WERI-Rb-1 (cell line): Measurements from ENCODE around the gene ZNF787.

Experiments
- DNase-seq: peaks from one replicate; pipeline ENCODE4 v3.0.0-alpha.2; 2020
- H3K27ac ChIP-seq: fragments of 250-450 bp; sonication (Bioruptor Pico); 2 replicates; pipeline ENCODE4 v1.5.1; 2020; ENCODE audit warnings: mild to moderate bottlenecking, moderate library complexity
- H3K27me3 ChIP-seq: fragments of 250-450 bp; sonication (Bioruptor Pico); 2 replicates; pipeline ENCODE4 v1.5.1; 2021; ENCODE audit warnings: mild to moderate bottlenecking, low read depth, moderate library complexity; ENCODE audit not compliant: insufficient read depth, severe bottlenecking
- H3K36me3 ChIP-seq: fragments of 250-450 bp; sonication (Bioruptor Pico); 2 replicates; pipeline ENCODE4 v1.5.1; 2020; ENCODE audit warnings: mild to moderate bottlenecking, moderate library complexity
- H3K4me3 ChIP-seq: 2 replicates; pipeline ENCODE4 v1.5.1; 2011; ENCODE audit warnings: low read depth, mild to moderate bottlenecking, control low read depth, low read length
- H3K9me3 ChIP-seq: fragments of 250-450 bp; sonication (Bioruptor Pico); 2 replicates; pipeline ENCODE4 v1.5.1; 2021; ENCODE audit warnings: mild to moderate bottlenecking, moderate library complexity; ENCODE audit not compliant: severe bottlenecking
- TF ChIP-seq, protein P1 (sequence below): IDR thresholded peaks from 2 replicates; pipeline ENCODE4 v1.5.1; 2011; ENCODE audit warnings: low read depth, mild to moderate bottlenecking, control low read depth, inconsistent platforms, low read length

ZNF787 gene

DNA sequence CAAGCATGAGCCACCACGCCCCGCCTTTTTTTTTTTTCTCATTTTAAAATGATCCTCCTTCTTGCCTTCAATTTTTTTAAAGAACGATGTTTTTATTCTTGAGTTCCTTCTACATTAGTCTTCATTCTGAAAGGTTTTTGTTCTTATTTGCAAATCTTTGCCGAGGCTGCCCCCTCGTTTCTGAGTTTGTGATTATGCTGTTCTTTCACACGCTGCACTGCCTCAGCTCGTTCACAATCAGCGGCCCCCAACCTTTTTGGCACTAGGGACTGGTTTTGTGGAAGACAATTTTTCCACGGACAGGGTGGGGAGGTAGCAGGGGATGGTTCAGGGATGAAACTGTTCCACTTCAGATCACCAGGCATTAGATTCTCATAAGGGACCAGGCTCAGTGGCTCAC is 26.6 kb downstream of the ZNF787 start:
- Histone ChIP-seq H3K9me3 (no peaks in the 10 kb centered on the region), H3K27me3 (no peaks in the 10 kb centered on the region), H3K4me3 (no peak overlapping the region), H3K27ac (no peak overlapping the region), H3K36me3 (peaks cover 29% of the 10 kb centered on the region)
- TF ChIP-seq, protein P1, sequence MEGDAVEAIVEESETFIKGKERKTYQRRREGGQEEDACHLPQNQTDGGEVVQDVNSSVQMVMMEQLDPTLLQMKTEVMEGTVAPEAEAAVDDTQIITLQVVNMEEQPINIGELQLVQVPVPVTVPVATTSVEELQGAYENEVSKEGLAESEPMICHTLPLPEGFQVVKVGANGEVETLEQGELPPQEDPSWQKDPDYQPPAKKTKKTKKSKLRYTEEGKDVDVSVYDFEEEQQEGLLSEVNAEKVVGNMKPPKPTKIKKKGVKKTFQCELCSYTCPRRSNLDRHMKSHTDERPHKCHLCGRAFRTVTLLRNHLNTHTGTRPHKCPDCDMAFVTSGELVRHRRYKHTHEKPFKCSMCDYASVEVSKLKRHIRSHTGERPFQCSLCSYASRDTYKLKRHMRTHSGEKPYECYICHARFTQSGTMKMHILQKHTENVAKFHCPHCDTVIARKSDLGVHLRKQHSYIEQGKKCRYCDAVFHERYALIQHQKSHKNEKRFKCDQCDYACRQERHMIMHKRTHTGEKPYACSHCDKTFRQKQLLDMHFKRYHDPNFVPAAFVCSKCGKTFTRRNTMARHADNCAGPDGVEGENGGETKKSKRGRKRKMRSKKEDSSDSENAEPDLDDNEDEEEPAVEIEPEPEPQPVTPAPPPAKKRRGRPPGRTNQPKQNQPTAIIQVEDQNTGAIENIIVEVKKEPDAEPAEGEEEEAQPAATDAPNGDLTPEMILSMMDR: no peak
- DNase-seq: no peak

GRCh38 chr19:56092685-56093631 is 28.1 kb downstream of the ZNF787 start:
- DNase-seq: no peak
- TF ChIP-seq, protein P1: no peak
- no peaks in the 10 kb centered on the region for H3K9me3 ChIP-seq
- no peaks in the 10 kb centered on the region for H3K27me3 ChIP-seq
- no peak overlapping the region for H3K4me3 ChIP-seq
- H3K36me3 ChIP-seq: peaks cover 29% of the 10 kb centered on the region
- H3K27ac ChIP-seq: no peak overlapping the region

- Histone ChIP-seq H3K4me3 (no peak overlapping the region), H3K27me3 (no peaks in the 10 kb centered on the region), H3K9me3 (no peaks in the 10 kb centered on the region), H3K36me3 (peaks cover 26% of the 10 kb centered on the region), H3K27ac (peak overlapping the region; percentile 39; the same call in 1 of the 2 replicates)
- TF ChIP-seq, protein P1: no peak
- DNase-seq: peak; percentile 56
Observed at GRCh38 chr19:56091751-56092546, 29.1 kb downstream of the ZNF787 start.

DNA sequence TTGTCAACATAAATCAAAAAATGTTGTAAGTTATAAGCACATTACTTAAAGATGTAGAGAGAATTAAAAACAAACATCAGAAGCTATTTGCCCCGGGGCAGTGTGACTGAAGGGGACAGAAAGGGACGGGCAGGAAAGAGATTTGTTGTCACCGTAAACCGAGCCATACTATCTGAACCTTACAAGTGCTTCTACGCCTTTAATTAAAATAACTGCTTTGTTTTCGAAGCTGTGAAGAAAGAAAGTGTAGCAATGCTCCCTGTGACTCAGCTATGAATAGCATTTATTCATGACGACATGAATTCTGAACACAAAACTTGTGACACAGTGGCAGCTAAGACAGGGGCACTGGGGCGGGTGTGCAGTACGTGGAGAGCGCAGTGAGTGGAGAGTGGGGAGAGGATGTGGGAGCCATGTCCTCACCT is 30.0 kb downstream of the ZNF787 start:
- H3K9me3 ChIP-seq: no peaks in the 10 kb centered on the region
- TF ChIP-seq, protein P1: no peak
- H3K27ac ChIP-seq: no peak overlapping the region
- H3K4me3 ChIP-seq: no peak overlapping the region
- H3K36me3 ChIP-seq: peaks cover 26% of the 10 kb centered on the region
- H3K27me3 ChIP-seq: no peaks in the 10 kb centered on the region
- DNase-seq: no peak

DNA sequence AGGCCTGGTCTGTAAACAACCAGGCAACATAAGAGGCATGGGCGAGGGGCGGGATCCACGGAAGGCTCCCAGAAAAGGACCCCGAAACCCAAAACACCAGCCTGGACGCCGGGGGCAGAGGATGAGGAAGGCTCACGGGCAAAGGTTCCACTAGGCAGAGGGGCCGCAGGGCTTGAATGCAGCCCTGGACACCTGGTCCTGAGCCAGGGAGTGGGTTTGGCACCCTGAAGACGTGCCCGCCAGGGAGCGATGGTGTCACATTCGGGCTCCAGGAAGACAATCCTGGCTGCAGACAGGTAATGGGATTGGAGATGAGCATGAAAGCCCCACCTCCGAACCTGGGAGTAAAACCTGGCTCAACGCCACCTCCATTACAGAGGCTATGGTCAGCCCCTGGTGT is 31.8 kb downstream of the ZNF787 start:
- Histone ChIP-seq H3K27ac (no peak overlapping the region), H3K27me3 (no peaks in the 10 kb centered on the region), H3K4me3 (no peak overlapping the region), H3K9me3 (no peaks in the 10 kb centered on the region), H3K36me3 (peaks cover 26% of the 10 kb centered on the region)
- DNase-seq: no peak
- TF ChIP-seq, protein P1: no peak
